ENCODE results near the gene RGR. TPM values are rescaled to one million over a fixed set of nuclear protein-coding genes. Genes with fewer than 3 reads are reported as not detected.

Gene RGR
- polyA plus RNA-seq, 3 donors = not detected

DNA sequence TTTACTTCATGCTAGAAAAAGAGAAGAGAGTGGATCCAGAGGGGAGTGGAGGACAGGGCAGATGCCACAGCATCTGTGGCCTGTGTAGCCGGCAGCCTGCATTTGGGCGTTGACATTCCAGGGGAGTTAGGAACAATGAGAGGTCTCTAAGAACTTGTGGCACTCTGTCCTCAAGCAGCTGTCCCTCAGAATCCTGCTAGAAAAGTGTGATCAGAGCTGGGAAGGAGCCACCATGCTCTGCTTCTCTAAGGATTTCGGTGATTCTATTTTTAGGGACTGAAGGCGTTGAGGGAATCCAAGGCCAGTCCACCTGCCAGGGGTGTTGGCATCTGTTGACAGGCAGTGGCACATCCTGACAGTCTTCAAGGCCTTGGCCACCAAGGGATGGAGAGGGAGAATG lies 27.1 kb upstream of the RGR start:
- Histone ChIP-seq H3K27me3 (ENCODE audit: control insufficient read depth in 2 of 2, insufficient read depth in 2 of 2, low read length in 2 of 2) (no peaks in the 10 kb centered on the region), H3K4me3 (replicated peaks in 1 of 3; ENCODE audit: low read depth in 2 of 3, low read length in 3 of 3) (no peak overlapping the region), H3K27ac (ENCODE audit: low read depth in 1 of 2, low read length in 2 of 2) (no peak overlapping the region), H3K79me2 (ENCODE audit: insufficient read depth, low read length) (no peaks in the 10 kb centered on the region), H3K9me3 (replicated peaks in 1 of 2; ENCODE audit: control insufficient read depth in 1 of 2, insufficient read depth in 1 of 2, low read length in 2 of 2) (no peaks in the 10 kb centered on the region), H3K9ac (ENCODE audit: insufficient read depth, low read length, poor library complexity, severe bottlenecking) (no peak overlapping the region), H3K4me1 (ENCODE audit: control insufficient read depth in 1 of 2, insufficient read depth in 2 of 2, low read length in 2 of 2) (no peaks in the 10 kb centered on the region), H3K4me2 (replicated peaks; ENCODE audit: extremely low read depth, low read length, poor library complexity, severe bottlenecking) (no peak overlapping the region), H2AFZ (ENCODE audit: insufficient read depth, low read depth, low read length, poor library complexity, severe bottlenecking) (no peak overlapping the region), H4K20me1 (ENCODE audit: insufficient read depth, low read length) (no peaks in the 10 kb centered on the region), H3K36me3 (replicated peaks in 1 of 2; ENCODE audit: control insufficient read depth in 1 of 2, insufficient read depth in 2 of 2, low read length in 2 of 2) (no peaks in the 10 kb centered on the region)
- 96% methylated on average over 4 of the region's 4 CpGs for WGBS (ENCODE audit: insufficient coverage)
- Mint-ChIP-seq H3K4me1 (no peaks in the 10 kb centered on the region), H3K27ac (no peak overlapping the region), H3K4me3 (no peak overlapping the region), H3K27me3 (ENCODE audit: low read depth in 3 of 3) (peaks cover 6 to 7% (median 6%) of the 10 kb centered on the region in 3 donors), H3K36me3 (no peaks in the 10 kb centered on the region), H3K9me3 (peaks cover 0 to 5% (median 2%) of the 10 kb centered on the region in 7 donors)
- TF ChIP-seq, protein P1, sequence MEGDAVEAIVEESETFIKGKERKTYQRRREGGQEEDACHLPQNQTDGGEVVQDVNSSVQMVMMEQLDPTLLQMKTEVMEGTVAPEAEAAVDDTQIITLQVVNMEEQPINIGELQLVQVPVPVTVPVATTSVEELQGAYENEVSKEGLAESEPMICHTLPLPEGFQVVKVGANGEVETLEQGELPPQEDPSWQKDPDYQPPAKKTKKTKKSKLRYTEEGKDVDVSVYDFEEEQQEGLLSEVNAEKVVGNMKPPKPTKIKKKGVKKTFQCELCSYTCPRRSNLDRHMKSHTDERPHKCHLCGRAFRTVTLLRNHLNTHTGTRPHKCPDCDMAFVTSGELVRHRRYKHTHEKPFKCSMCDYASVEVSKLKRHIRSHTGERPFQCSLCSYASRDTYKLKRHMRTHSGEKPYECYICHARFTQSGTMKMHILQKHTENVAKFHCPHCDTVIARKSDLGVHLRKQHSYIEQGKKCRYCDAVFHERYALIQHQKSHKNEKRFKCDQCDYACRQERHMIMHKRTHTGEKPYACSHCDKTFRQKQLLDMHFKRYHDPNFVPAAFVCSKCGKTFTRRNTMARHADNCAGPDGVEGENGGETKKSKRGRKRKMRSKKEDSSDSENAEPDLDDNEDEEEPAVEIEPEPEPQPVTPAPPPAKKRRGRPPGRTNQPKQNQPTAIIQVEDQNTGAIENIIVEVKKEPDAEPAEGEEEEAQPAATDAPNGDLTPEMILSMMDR (IDR thresholded peaks at IDR 0.05) = no peak
- intact Hi-C loops (cut with micrococcal nuclease) = no loop called here
- no peak for DNase-seq

DNA sequence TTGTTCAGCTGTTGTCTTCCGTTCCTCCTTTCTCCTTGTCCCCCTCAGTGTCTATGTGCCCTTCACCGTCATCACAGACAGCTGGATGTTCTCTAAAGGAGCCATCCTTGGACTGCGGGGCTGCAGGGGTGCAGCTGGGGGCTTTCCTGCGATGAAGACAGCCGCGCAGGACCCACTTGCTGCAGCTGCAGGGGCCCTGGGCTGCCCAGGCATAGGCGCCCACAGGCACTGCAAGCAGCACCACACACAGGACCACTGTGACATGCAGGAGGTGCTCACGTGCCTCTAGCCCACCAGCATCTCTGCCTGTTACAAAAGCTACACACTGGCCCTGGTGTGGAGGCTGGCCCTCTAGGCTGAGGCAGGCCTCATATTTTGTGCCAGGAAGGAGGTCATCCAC lies 22.9 kb upstream of the RGR start:
- Histone ChIP-seq H3K9ac (ENCODE audit: insufficient read depth, low read length, poor library complexity, severe bottlenecking) (no peak overlapping the region), H3K36me3 (replicated peaks in 1 of 2; ENCODE audit: control insufficient read depth in 1 of 2, insufficient read depth in 2 of 2, low read length in 2 of 2) (no peaks in the 10 kb centered on the region), H3K27ac (ENCODE audit: low read depth in 1 of 2, low read length in 2 of 2) (no peak overlapping the region), H4K20me1 (ENCODE audit: insufficient read depth, low read length) (no peaks in the 10 kb centered on the region), H3K4me3 (replicated peaks in 1 of 3; ENCODE audit: low read depth in 2 of 3, low read length in 3 of 3) (no peak overlapping the region), H2AFZ (ENCODE audit: insufficient read depth, low read depth, low read length, poor library complexity, severe bottlenecking) (no peak overlapping the region), H3K27me3 (ENCODE audit: control insufficient read depth in 2 of 2, insufficient read depth in 2 of 2, low read length in 2 of 2) (no peaks in the 10 kb centered on the region), H3K9me3 (replicated peaks in 1 of 2; ENCODE audit: control insufficient read depth in 1 of 2, insufficient read depth in 1 of 2, low read length in 2 of 2) (no peaks in the 10 kb centered on the region), H3K79me2 (ENCODE audit: insufficient read depth, low read length) (no peaks in the 10 kb centered on the region), H3K4me2 (replicated peaks; ENCODE audit: extremely low read depth, low read length, poor library complexity, severe bottlenecking) (no peak overlapping the region), H3K4me1 (ENCODE audit: control insufficient read depth in 1 of 2, insufficient read depth in 2 of 2, low read length in 2 of 2) (no peaks in the 10 kb centered on the region)
- no peak overlapping the region for H3K27ac Mint-ChIP-seq
- no peak overlapping the region for H3K4me3 Mint-ChIP-seq
- H3K36me3 Mint-ChIP-seq = no peaks in the 10 kb centered on the region
- intact Hi-C loops (cut with micrococcal nuclease) = no loop called here
- peaks cover 6 to 8% (median 6%) of the 10 kb centered on the region in 3 donors for H3K27me3 Mint-ChIP-seq (ENCODE audit: low read depth in 3 of 3)
- no peaks in the 10 kb centered on the region for H3K4me1 Mint-ChIP-seq
- DNase-seq = no peak
- TF ChIP-seq, protein P1 (IDR thresholded peaks at IDR 0.05) = no peak
- 91% methylated on average over 8 of the region's 8 CpGs for WGBS (ENCODE audit: insufficient coverage)
- peaks cover 0 to 5% (median 2%) of the 10 kb centered on the region in 7 donors for H3K9me3 Mint-ChIP-seq

Data from CD14-positive monocyte (primary cell).